GM18499 (cell line): ENCODE results near the gene DES.

ENCODE experiments used
- ATAC-seq: cut with Tn5 transposase; IDR thresholded peaks from one replicate; pipeline ENCODE4 v1.9.1; 2021; ENCODE audit warnings: moderate number of reproducible peaks; ENCODE audit not compliant: insufficient read depth, unreplicated experiment

Gene DES

DNA sequence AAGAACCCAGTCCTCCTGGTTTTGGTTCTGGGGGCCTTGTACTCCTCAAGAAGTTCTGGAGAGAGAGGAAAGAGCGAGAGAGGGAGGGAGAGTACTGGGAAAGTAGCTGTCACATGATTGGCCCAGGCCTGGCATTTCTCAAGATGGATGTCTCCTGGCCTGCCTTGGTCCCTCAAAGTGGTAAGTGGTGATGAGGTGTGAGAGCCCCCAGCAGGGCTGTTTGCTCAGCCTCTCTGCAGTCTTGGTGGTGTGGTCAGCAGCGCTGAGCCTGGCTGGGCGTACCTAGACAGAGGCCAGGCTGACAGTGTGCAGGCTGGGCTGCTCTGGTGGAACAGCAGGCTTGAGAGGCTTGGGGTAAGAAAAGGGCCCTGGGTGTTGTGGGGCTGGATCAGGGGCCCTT is 19.0 kb downstream of the DES start:
- ATAC-seq, result no peak

DNA sequence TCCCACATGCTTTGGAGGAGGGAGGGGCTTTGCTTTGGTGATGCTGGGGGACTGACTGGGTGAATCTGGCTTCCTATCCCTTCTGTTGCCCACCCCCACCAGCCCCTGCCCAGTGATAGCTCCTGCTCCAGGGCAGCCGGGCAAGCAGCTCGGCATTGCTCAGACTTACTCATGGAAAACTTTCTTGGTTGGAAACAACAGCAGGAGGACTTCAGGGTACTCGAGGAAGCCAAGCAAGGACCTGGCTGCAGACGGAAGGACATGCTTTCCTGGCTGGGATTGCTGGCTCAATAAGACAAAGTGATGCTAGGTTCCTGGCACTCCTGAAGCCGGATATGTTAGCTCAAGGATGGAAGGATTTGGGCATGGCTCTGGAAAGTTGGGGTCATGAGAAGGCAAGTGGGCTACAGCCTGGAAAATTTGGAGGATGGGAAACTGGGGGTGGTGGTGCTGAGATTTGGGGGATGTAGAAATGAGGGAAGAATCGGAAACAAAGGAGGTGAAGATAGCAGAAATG is 19.6 kb downstream of the DES start:
- no peak for ATAC-seq

DNA sequence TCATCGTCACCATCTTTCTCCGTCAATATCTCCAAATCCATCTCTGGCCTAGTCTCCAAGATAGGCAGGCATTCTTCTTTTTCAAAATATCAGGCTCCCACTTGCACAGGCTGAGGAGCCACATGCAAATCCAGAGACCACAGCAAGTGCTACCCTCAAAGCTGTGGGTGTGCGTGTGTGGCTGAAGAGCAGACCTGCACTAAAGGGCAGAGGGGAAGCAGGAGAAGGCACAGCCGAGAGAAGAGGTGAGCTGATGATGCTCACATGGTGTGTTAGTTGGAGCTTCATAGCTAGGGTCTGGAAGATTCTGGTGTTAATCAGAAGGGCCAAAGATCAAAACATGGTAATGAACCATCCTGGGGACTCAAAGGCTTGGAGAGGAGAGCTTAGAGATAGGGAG is 20.3 kb downstream of the DES start:
- no peak for ATAC-seq

DNA sequence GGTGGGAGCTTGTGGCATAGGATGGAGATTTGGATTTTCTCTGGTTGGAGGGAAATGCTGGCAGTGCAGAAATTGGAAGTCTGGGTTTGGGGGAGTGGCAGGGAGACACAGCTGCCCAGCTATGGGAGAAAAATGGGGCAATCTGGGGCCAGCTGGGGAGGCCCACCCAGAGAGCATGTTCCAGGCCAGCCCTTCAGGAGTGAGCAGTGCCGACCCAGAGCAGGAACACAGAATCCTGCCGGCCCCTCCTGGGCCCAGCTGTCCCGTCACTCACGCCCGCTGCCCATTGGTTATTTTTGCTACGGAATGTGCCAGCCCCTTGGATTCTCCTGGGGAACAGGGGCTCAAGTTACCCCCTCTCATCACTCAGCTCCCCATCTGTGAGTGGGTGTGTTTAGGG is 21.3 kb downstream of the DES start:
- no peak for ATAC-seq

DNA sequence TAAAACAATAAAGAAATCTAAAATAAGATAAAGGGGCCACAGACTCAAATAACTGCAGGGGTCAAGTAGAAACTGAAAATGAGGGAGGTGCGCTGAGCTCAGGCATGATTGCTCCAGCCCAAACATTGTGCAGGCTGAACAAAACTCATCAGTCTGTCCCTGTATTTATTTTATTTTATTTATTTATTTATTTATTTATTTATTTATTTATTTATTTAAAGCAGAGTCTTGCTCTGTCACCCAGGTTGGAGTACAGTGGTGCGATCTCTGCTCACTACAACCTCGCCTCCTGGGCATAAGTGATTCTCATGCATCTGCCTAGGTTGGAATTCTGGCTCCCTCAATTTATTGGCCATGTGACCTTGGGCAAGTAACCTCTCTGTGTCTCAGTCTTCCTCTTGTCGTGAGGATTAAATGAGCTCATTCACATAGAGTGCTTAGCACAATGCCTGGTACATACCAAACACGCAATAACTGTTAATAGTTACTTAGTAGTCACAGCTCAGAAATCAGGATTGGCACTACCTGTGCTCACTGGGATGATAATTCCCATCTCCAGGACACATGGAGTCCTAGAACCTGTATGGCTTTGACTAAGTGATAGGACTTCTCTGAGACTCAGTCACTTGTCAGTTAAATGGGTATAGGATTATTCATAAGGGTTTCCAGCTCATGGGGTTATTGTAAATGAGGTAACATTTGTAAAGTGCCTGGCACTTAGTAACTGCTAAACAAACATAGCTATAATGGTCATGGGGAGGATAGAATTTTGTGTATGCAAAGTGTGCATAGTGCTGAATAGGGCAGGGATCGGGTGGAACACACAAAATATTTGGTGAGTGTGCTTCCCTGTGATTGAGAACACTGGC is 22.4 kb downstream of the DES start:
- ATAC-seq, result no peak

DNA sequence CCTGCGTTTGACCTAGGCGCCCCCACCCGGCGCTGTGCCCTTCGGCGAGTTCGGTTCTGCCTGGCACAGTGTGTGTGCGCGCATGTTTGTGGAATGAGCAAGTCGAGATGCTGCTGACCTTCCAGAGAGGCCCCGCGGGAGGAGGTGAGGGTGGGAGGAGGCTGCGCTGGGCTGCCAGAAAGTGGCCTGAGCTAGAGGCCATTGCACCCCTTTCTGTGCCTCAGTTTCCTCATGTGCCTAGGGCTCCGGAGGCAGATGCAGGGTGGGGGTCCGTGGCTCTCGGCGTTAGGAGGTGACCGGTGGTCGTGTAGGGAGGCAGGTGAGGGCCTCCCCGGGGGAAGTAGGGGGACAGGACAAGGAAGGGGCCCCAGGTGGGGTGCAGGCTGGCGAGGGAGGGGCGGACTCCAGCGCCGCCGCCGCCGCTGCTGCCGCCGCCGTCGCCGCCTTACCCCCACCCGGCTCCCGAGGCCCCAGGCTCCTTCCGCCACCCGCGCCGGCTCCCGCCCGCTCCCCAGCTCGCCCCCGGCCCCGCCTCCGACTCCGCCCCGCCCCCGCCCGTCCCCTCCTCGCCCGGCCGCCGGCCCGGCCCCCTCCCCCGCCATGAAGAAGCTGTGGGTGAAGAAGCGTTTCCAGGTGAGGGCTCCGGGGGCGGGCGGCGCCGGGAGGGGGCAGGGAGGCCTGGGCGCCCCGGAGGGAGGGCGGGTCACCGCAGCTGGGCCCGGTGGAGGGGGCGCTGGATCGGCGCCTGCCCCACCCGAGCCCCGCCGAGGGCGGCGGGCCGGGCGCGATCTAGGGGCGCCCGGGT is 23.5 kb downstream of the DES start:
- no peak for ATAC-seq

DNA sequence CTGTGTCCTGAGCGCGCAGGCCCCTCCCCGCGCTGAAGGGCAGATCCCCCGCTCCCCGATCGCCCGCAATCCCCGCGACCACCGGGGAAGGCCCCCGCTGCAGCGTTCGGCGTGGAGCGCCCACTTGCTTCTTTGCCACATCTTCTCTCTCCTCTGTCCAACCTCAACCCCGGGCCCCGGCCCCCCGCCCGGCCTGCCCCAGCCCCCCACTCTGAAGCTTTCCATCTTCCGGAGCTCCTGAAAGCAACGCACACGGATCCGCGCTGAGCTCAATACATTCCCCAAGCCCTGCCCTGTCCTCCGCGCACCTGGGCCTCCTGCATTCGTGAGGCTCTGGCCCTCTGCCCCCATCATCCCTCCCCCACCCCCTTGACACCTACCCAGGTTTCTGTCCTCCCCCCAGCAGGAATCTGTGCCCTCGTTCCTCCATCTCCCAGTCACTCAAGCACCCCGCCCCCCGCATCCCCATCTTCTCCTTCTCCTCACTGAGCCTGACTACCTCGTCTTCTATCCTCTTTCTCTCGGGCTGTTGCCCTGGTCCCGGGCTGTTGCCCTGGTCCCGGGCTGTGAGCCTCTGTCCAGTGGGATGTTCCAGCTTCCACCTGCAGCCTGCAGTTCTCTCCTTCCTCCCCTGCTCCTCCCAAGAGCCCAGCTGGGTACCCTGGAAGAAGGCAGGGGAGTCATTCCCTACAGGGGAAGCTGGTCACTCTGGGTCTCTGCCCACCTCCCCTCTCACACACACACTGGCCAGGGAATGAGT is 24.3 kb downstream of the DES start:
- no peak for ATAC-seq

DNA sequence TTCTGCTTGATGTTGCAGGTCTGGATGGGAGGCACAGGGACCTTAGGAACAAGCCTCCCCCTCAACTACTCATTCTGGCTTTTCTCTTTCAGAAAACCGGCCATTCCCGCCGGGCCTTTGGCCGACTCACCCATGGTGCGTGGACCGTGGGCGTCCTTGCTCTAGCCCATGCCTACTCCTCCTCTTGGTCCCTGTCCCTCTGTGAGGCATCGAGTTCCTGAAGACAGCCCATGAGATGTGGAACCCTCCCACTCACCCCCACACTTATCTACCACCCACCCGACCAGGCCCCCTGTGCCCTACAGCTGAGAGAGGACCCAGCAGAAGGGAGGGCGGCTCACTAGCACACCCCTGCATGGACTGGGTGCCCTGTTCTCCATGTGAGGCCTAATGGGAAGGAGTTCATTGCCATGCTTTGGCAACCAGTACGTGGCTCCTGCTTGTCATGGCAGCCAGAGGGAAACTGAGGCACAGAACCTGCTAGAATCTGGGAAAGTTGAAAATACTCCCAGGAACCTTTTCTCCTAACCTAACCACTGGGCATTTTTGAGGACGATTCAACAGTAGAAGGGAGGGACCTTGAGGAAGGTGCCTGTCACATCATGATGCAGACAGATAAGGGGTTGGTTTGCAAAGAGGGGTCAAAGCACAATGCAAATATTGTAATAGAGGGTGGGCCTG is 25.0 kb downstream of the DES start:
- ATAC-seq, result no peak

DNA sequence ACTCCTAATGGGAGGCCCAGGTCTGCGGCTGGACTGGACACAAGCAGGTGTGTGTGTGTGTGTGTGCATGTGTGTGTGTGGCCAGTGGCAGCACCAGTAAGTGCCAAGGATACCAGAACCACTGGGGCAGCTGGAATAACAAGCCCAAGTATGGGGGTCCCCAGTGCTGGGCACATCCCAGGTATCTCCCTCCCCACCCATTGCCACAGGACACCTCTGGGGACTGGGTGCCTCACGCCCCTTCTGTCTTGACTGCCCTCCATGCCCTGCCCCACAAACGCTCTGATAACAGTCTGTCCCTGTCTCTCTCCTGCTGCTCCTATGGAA is 25.5 kb downstream of the DES start:
- ATAC-seq, result no peak

DNA sequence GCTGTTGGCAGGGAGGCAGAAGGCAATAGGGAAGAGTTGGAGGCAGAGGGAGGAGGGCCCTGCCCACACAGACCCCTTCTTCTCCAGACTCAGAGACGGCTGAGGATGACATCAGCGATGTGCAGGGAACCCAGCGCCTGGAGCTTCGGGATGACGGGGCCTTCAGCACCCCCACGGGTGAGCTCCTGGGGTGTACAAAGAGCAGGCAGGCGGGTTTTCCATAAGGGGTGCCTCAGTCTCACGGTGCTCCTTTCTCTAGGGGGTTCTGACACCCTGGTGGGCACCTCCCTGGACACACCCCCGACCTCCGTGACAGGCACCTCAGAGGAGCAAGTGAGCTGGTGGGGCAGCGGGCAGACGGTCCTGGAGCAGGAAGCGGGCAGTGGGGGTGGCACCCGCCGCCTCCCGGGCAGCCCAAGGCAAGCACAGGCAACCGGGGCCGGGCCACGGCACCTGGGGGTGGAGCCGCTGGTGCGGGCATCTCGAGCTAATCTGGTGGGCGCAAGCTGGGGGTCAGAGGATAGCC is 26.5 kb downstream of the DES start:
- no peak for ATAC-seq

DNA sequence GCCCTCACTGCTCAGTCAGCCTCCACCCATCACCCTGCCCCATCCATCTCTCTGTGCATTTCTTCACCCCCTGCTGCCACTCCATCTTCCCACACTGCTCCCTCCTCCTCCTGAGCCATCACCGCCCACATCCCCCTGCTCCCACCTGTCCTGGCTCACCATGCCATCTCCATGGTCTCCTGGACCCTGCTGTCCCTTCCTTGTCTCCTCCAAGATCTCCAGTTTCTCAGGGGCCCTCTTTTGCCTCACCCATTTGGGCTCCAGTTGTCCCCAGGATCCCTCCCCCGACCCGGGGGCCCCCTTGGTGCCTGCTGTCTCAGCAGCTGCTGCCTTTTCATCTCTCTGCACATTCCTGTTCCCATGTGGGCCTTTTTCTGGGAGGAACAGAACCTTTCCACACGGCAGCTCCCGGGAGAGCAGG is 27.1 kb downstream of the DES start:
- ATAC-seq, result no peak

DNA sequence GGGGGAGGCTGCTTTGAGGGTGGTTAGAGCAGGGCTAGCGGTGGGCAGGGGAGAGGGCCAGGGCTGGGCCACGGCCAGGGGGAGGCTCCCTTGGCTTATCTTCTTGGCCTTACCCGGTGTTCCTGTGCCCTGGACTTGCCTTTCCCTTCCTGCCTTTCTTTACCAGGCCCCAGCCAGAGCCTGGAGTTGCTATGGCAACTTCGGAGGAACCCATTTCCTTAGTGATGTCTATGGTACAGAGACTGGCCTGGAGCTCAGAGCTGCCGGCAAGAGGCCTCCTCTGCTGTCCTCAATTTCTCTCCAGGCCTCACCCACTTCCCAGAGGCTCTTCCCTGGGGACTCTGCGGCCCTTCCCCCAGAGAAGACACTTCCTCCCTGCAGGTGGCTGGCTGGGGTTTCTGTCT is 27.9 kb downstream of the DES start:
- no peak for ATAC-seq

DNA sequence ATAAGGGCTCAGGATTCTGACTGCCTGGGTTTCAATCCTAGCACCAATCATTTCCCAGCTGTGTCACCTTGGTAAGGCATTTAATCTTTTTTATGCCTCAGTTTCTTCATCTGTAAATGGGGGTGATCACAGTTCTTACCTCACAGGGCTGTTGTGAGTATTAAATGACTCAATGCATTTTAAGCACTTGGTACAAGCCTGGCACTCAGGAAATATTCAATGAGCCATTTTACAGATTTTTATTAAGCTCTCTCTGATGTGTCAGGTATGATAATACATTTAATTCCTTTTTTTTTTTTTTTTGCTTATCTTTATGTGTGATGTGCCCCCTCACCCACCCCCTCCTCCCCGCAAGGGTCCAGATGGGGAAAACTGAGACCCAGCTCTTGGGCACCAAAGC is 28.5 kb downstream of the DES start:
- no peak for ATAC-seq

DNA sequence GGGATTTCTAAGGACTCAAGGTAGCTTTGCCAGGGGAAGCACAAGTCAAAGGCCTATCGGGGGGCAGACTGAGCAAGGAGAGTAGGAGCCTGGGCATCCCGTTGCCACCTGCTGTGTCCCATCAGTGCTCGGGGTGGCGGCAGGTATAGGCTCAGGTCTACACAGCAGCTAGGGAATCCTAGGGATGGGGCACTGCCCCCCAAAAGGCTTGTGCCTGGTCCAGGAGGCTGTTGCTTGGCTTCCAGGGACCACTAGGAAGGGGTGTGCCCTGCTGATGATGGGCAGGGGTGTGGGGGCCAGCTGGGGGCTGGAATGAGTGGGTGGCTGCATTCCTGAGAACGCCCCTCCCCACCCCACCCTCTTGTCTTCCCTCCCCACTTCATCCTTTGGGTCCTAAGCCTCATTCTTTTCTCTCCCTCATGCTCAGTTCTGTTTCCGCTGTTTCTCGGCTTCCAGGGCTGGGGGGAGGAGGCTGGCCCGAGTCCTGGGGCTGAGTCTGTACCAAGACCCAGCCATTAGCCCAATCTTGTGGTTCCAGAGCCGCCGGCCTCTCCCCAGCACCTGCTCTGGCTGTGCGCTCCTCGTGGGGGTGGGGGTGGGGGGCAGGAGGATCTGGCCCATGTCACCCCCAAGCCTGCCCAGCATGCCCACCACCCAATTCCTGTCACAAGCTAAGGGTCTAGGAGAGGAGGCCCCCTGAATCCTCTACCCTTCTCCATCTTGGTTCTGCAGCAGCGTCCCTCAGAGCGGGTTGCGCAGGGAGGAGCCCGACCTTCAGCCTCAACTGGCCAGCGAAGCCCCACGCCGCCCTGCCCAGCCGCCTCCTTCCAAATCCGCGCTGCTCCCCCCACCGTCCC is 29.3 kb downstream of the DES start:
- ATAC-seq, result no peak

DNA sequence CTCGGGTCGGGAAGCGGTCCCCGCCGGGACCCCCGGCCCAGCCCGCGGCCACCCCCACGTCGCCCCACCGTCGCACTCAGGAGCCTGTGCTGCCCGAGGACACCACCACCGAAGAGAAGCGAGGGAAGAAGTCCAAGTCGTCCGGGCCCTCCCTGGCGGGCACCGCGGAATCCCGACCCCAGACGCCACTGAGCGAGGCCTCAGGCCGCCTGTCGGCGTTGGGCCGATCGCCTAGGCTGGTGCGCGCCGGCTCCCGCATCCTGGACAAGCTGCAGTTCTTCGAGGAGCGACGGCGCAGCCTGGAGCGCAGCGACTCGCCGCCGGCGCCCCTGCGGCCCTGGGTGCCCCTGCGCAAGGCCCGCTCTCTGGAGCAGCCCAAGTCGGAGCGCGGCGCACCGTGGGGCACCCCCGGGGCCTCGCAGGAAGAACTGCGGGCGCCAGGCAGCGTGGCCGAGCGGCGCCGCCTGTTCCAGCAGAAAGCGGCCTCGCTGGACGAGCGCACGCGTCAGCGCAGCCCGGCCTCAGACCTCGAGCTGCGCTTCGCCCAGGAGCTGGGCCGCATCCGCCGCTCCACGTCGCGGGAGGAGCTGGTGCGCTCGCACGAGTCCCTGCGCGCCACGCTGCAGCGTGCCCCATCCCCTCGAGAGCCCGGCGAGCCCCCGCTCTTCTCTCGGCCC is 30.1 kb downstream of the DES start:
- ATAC-seq, result no peak

DNA sequence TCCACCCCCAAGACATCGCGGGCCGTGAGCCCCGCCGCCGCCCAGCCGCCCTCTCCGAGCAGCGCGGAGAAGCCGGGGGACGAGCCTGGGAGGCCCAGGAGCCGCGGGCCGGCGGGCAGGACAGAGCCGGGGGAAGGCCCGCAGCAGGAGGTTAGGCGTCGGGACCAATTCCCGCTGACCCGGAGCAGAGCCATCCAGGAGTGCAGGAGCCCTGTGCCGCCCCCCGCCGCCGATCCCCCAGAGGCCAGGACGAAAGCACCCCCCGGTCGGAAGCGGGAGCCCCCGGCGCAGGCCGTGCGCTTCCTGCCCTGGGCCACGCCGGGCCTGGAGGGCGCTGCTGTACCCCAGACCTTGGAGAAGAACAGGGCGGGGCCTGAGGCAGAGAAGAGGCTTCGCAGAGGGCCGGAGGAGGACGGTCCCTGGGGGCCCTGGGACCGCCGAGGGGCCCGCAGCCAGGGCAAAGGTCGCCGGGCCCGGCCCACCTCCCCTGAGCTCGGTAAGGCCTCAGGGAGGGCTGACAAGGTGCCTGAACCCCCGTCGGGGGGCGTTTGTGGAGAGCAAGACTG is 30.7 kb downstream of the DES start:
- no peak for ATAC-seq

DNA sequence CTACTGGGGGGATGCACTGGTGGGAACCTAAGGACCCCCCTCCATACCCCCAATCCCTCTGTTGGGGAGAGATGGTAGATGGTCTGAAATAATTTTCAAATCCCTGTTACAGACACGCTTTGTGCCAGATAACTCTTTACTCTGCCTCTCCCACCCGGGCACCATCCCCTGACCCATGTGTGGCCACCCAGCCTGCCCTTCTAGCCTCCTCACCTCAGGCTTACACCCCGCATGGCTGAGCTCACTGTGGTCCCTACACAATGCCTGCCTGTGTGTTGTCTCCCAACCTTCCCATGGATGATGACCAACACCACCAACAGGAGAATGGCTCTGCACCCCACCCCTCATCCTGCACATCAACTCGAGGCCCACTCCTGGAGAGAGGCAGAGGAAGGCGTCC is 31.4 kb downstream of the DES start:
- ATAC-seq, result no peak

DNA sequence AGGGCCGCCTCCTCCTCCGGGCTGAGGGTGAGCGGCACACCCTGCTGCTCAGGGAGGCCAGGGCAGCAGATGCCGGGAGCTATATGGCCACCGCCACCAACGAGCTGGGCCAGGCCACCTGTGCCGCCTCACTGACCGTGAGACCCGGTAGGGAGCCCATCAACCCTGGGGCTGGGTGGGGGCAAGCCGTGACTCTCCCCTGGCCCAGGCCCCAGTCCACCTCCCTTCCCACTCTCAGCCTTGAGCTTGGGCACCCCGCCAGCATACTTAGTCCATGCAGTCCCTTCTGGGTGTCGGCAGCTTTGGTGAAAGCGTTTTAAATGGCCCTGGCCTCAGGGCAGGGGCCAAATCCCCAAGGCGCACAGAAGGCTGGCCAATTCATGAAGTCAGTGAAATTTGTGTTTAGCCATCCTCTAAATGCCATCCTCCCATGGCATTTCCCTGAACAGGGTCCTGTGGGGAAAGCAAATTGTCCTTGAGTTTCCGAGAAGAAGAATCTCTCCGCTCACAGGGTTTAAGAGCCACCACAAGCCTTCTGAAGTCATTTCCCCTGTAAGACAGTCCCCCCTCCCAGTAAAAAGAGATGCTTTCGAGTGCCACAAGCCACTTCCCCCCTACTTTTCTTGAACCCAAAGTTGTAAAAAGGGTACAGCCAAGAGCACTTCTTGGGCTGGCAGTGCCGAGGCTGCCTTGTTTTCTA is 33.6 kb downstream of the DES start:
- ATAC-seq, result no peak
